Effector memory CD8-positive, alpha-beta T cell (primary cell): Measurements from ENCODE around the gene IGF2BP3.
A peak's percentile ranks its signal among the peaks of the same experiment; 100 is the strongest.

ENCODE experiments used
- ATAC-seq: fragments of 150-1000 bp; cut with Tn5 transposase; replicated peaks from 2 replicates; pipeline ENCODE4 v1.10.0; 2021; ENCODE audit warnings: mild to moderate bottlenecking, moderate library complexity
- DNase-seq, 3 experiments: peaks; one replicate each; pipeline ENCODE4 v3.0.0; 2021
- H3K27ac Mint-ChIP-seq, 2 donors: one replicate each; pipeline ENCODE4 v1.8.0; 2022; ENCODE audit warnings: mild to moderate bottlenecking in 2 of 2, mixed read lengths in 2 of 2, moderate library complexity in 2 of 2
- H3K27me3 Mint-ChIP-seq, 2 donors: one replicate each; pipeline ENCODE4 v1.8.0; 2022; ENCODE audit warnings: mixed read lengths in 2 of 2
- H3K36me3 Mint-ChIP-seq: one replicate; pipeline ENCODE4 v1.8.0; 2022; ENCODE audit warnings: mild to moderate bottlenecking, moderate library complexity, mixed read lengths; ENCODE audit not compliant: insufficient read depth
- H3K4me1 Mint-ChIP-seq, 2 donors: one replicate each; pipeline ENCODE4 v1.8.0; 2022; ENCODE audit warnings: low read depth in 2 of 2, mixed read lengths in 2 of 2
- H3K4me3 Mint-ChIP-seq, 2 donors: one replicate each; pipeline ENCODE4 v1.8.0; 2022; ENCODE audit warnings: mild to moderate bottlenecking in 2 of 2, mixed read lengths in 2 of 2, moderate library complexity in 2 of 2
- H3K9me3 Mint-ChIP-seq, 2 donors: one replicate each; pipeline ENCODE4 v1.8.0; 2022; ENCODE audit warnings: mixed read lengths in 2 of 2

Gene IGF2BP3

DNA sequence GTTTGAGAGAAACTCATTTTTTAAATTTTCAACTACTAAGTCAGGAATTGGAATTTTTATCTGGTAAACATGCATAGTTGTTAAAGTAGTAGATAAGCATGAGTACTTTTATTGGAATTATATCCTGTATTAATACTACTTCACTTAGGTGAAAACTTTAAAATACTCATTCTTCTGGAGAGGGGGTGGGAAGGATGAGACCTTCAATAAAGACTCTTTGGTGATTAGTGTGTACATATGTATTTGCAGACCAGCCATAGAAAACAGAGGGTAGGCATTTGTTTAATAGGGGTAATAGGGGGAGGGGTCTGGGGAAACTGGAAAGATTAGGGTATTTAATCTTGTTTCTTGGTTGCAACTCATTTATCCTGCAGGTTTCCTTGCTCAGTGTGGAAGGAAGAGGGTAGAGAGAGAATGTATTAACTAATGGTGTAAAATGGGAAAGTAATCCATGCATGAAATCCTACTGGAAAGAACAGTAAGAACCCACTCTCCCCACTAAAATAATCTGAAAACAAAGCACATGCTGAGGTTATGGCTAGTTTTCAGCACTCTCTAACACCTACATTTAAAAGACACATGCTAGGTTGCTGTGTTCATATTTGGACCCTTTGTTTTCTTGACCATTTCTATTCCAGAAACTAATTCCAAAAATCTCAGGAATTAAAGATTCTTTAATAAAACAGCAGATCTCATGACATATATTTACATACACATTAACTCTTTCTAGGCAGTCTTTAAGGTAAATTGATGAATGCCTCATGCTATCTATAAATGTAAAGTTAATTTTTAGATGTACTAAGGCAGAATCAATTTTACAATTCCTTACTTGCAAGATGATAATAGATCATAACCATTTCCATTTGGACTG is 6.2 kb upstream of the IGF2BP3 start:
- Mint-ChIP-seq H3K4me1 (peaks cover 3 to 8% of the 10 kb centered on the region in 2 donors), H3K4me3 (no peak overlapping the region), H3K27ac (no peak overlapping the region), H3K9me3 (no peaks in the 10 kb centered on the region), H3K36me3 (peaks cover 16% of the 10 kb centered on the region), H3K27me3 (peaks cover 65 to 70% of the 10 kb centered on the region in 2 donors)
- no peak for ATAC-seq
- no peak for DNase-seq

- H3K4me1 Mint-ChIP-seq = peaks cover 7 to 16% of the 10 kb centered on the region in 2 donors
- no peak overlapping the region for H3K4me3 Mint-ChIP-seq
- H3K9me3 Mint-ChIP-seq = no peaks in the 10 kb centered on the region
- no peak overlapping the region for H3K27ac Mint-ChIP-seq
- peaks cover 21% of the 10 kb centered on the region for H3K36me3 Mint-ChIP-seq
- peaks cover 65 to 71% of the 10 kb centered on the region in 2 donors for H3K27me3 Mint-ChIP-seq
- DNase-seq = no peak
- ATAC-seq = no peak
These were observed 5.2 kb upstream of the IGF2BP3 start for GRCh38 chr7:23475576-23475839.

- no peaks in the 10 kb centered on the region for H3K9me3 Mint-ChIP-seq
- peaks cover 23% of the 10 kb centered on the region for H3K36me3 Mint-ChIP-seq
- H3K4me1 Mint-ChIP-seq = peaks cover 11 to 21% of the 10 kb centered on the region in 2 donors
- H3K27ac Mint-ChIP-seq = peak overlapping the region in 1 of 2 donors; percentile 57
- DNase-seq (no peak), ATAC-seq (no peak)
- H3K4me3 Mint-ChIP-seq = peak overlapping the region; percentile 54 to 63
- peaks cover 65 to 72% of the 10 kb centered on the region in 2 donors for H3K27me3 Mint-ChIP-seq
These were observed 4.7 kb upstream of the IGF2BP3 start for GRCh38 chr7:23474829-23475575.

GRCh38 chr7:23474094-23474828 is 4.0 kb upstream of the IGF2BP3 start:
- Mint-ChIP-seq H3K27ac (peak overlapping the region in 1 of 2 donors; percentile 57), H3K27me3 (peaks cover 70 to 74% of the 10 kb centered on the region in 2 donors), H3K36me3 (peaks cover 23% of the 10 kb centered on the region), H3K4me1 (peaks cover 13 to 23% of the 10 kb centered on the region in 2 donors), H3K9me3 (no peaks in the 10 kb centered on the region), H3K4me3 (peak overlapping the region; percentile 54 to 63)
- ATAC-seq = peak; percentile 35
- peak in 1 of 3 experiments; percentile 13 for DNase-seq

- H3K4me1 Mint-ChIP-seq = peaks cover 13 to 23% of the 10 kb centered on the region in 2 donors
- no peaks in the 10 kb centered on the region for H3K9me3 Mint-ChIP-seq
- DNase-seq (no peak), ATAC-seq (no peak)
- peaks cover 68 to 69% of the 10 kb centered on the region in 2 donors for H3K27me3 Mint-ChIP-seq
- H3K4me3 Mint-ChIP-seq = no peak overlapping the region
- no peak overlapping the region for H3K27ac Mint-ChIP-seq
- peaks cover 23% of the 10 kb centered on the region for H3K36me3 Mint-ChIP-seq
These were observed 3.5 kb upstream of the IGF2BP3 start for GRCh38 chr7:23473844-23474093.

- Mint-ChIP-seq H3K27ac (peak overlapping the region in 1 of 2 donors; percentile 38), H3K9me3 (no peaks in the 10 kb centered on the region), H3K4me3 (peak overlapping the region in 1 of 2 donors; percentile 25), H3K36me3 (peaks cover 25% of the 10 kb centered on the region), H3K27me3 (peaks cover 66 to 68% of the 10 kb centered on the region in 2 donors), H3K4me1 (peaks cover 14 to 25% of the 10 kb centered on the region in 2 donors)
- DNase-seq = no peak
- ATAC-seq = no peak
These were observed 2.9 kb upstream of the IGF2BP3 start for GRCh38 chr7:23472956-23473843.

- no peaks in the 10 kb centered on the region for H3K9me3 Mint-ChIP-seq
- H3K27ac Mint-ChIP-seq = no peak overlapping the region
- H3K27me3 Mint-ChIP-seq = peaks cover 71 to 73% of the 10 kb centered on the region in 2 donors
- no peak overlapping the region for H3K4me3 Mint-ChIP-seq
- ATAC-seq (no peak), DNase-seq (no peak)
- peaks cover 28% of the 10 kb centered on the region for H3K36me3 Mint-ChIP-seq
- peaks cover 21 to 29% of the 10 kb centered on the region in 2 donors for H3K4me1 Mint-ChIP-seq
These were observed 2.3 kb upstream of the IGF2BP3 start for GRCh38 chr7:23472556-23472955.

DNA sequence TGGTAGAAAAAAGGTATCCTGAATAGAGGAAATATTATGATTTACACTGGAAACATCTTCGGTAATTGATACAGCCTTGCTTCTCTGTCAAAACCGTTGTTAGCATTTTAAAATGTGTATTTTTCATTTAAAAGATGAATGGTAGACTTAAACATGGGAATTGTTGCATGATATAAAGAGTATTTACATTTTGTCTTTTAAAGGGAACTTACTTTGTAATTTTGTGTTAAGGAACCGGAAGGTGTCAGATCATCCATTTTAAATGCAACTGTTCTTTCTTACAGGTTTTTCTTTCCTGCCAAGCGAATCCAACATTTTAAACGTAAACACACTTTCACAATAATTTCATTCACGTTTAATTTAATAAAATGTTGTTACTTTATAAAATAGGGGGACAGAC is 1.8 kb upstream of the IGF2BP3 start:
- Mint-ChIP-seq H3K4me1 (peaks cover 21 to 29% of the 10 kb centered on the region in 2 donors), H3K4me3 (no peak overlapping the region), H3K9me3 (no peaks in the 10 kb centered on the region), H3K36me3 (peaks cover 28% of the 10 kb centered on the region), H3K27ac (no peak overlapping the region), H3K27me3 (peaks cover 71 to 76% of the 10 kb centered on the region in 2 donors)
- ATAC-seq = no peak
- no peak for DNase-seq

DNA sequence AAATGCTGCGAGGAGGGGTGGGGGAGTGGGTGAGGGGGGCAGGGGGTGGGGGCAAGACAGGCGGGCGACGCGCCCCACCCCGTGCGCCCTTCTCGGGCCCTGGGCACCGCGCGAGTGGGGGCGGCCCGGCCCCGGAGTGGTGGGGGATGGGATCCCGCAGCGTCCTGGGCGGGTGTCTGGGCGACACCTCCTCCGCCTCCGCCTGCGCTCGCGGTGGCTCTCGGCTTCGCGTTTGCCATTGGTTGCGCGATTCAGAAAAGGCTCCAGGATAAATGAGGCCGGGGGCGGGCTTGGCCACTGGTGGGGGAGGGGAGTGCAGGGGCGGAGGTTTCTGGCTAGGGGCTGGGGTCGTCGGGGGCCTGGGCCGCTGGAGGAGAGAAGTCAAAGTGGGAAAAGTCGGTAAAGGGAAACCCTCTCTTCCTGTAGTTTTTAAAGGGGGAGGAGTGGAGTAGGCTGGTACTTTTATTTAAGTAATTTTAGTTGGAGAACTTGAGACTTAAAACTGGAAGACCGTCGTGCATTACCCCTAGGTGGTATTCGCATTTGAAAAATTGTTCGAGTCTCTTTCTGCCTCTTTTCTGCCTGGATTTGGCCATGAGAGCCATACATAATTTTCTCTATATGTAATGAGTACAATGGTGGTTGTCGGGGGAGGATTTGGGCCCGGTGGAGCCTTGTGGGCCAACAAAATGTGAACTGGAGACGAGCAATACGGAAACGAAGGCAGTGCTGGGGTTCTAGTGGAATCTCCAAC is 992 bp upstream of the IGF2BP3 start:
- ATAC-seq = peak; percentile 23
- Mint-ChIP-seq H3K9me3 (no peaks in the 10 kb centered on the region), H3K27ac (peak overlapping the region in 1 of 2 donors; percentile 76), H3K4me1 (peaks cover 21 to 29% of the 10 kb centered on the region in 2 donors), H3K4me3 (peak overlapping the region; percentile 80), H3K36me3 (peaks cover 28% of the 10 kb centered on the region), H3K27me3 (peaks cover 66 to 72% of the 10 kb centered on the region in 2 donors)
- DNase-seq = no peak

DNA sequence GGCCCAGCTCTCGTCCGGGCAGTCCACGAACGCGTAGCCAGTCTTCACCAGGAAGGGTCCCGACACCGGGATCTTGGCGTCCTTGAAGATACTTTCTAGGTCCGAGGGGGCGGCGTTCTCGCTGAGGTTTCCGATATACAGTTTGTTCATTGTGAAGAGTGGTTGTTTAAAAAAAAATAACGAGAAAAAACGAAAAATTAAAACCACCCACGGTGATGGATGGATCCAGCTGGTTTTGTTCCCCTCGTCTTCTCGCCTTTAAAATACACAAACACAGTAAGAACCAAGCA is 385 bp downstream of the IGF2BP3 start:
- H3K4me1 Mint-ChIP-seq = peaks cover 21 to 28% of the 10 kb centered on the region in 2 donors

DNA sequence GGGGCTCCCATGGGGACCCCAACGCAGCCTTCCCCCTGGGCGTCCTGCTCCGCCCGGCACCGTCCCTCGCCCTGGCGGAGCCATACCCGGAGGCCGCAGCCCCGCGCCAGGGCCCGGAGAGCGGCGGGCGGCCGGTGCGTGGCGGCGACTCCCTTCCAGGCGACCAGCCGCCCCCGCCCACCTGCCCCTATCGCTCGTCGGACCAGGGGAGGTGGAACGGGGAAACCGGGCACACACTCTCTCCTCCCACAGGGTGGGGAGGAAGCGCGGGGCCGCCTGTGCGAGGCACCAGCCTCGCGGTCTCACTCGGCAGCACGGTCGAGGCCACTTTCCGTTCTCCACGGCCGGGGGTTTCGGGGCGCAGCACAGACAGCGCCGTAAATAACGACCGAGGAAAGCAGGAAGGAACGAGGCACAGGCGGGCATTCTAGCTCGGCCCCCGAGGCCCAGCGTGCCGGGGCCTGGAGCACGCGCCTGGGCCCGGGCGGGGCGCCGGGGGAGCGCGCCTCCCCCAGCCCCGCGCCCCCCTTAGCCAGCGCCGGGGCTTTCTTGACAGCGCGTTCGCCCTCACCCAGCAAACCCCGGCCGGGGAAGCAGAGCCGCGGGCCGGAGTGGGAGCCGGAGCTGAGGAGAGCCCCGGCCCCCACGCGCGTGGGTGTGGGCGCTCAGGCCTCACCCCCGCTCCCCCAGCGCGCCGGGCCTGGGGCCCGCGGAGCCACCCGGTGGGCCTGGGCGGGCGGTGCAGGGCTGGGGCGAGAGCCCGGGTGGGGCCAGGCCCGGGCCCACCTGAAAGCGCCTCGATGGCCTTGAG is 936 bp downstream of the IGF2BP3 start:
- peaks cover 69 to 79% of the 10 kb centered on the region in 2 donors for H3K27me3 Mint-ChIP-seq
- peak in 2 of 3 experiments; percentile 36 to 40 for DNase-seq
- H3K4me1 Mint-ChIP-seq = peaks cover 17 to 22% of the 10 kb centered on the region in 2 donors
- peak overlapping the region in 1 of 2 donors; percentile 76 for H3K27ac Mint-ChIP-seq
- H3K9me3 Mint-ChIP-seq = no peaks in the 10 kb centered on the region
- H3K4me3 Mint-ChIP-seq = peak overlapping the region; percentile 80
- peaks cover 16% of the 10 kb centered on the region for H3K36me3 Mint-ChIP-seq
- peak; percentile 71 for ATAC-seq

More for the DNA sequence above, 385 bp downstream of the IGF2BP3 start:
- peaks cover 22% of the 10 kb centered on the region for H3K36me3 Mint-ChIP-seq
- peak overlapping the region; percentile 5 to 76 for H3K27ac Mint-ChIP-seq
- no peak for ATAC-seq
- H3K4me3 Mint-ChIP-seq = peak overlapping the region; percentile 80
- H3K9me3 Mint-ChIP-seq = no peaks in the 10 kb centered on the region
- H3K27me3 Mint-ChIP-seq = peaks cover 71 to 79% of the 10 kb centered on the region in 2 donors
- no peak for DNase-seq
